Lower lobe of right lung (tissue), 2 donors: ENCODE measurements around the gene AREG. TPM values are rescaled to one million over a fixed set of nuclear protein-coding genes. Genes with fewer than 3 reads are reported as not detected.

Experiments used
- ATAC-seq, 2 donors: fragments of 200-7000 bp; cut with Tn5 transposase; one replicate each; pipeline ENCODE4 v1.9.1; 2020 to 2022; ENCODE audit warnings: mild to moderate bottlenecking in 2 of 2, moderate library complexity in 2 of 2
- DNase-seq: peaks from one replicate; pipeline ENCODE4 v3.0.0-alpha.2; 2020
- H3K27ac ChIP-seq: fragments of 200-600 bp; one replicate; pipeline ENCODE4 v1.8.0; 2022
- H3K27me3 ChIP-seq: fragments of 200-600 bp; one replicate; pipeline ENCODE4 v1.8.0; 2022; ENCODE audit warnings: low read depth
- H3K36me3 ChIP-seq: fragments of 200-600 bp; one replicate; pipeline ENCODE4 v1.8.0; 2022; ENCODE audit warnings: mild to moderate bottlenecking
- H3K4me1 ChIP-seq: fragments of 200-600 bp; one replicate; pipeline ENCODE4 v1.8.0; 2022
- H3K4me3 ChIP-seq: fragments of 200-600 bp; one replicate; pipeline ENCODE4 v1.8.0; 2022; ENCODE audit warnings: mild to moderate bottlenecking
- H3K9me3 ChIP-seq: fragments of 200-600 bp; one replicate; pipeline ENCODE4 v1.8.0; 2022
- CTCF ChIP-seq: fragments of 200-600 bp; IDR thresholded peaks from one replicate; pipeline ENCODE4 v1.8.0; 2022; ENCODE audit warnings: antibody characterized with exemption, mild to moderate bottlenecking
- intact Hi-C: fragments of 100-400 bp; cut with DNase I; formaldehyde crosslinking; loops from one replicate; pipeline ENCODE4 v1.11.0; 2022
- total RNA-seq: library from RNA; stranded (reverse); fragmentation: NEBNext Ultra II Directional; extraction: Animal tissue kit (Norgen Biotek cat#: 25700); gene quantifications from one replicate; pipeline ENCODE4 v1.2.1, GENCODE V29; 2021
- donor health status: DM: no; HTN: yes; CAD: no; lungs with severe emphysema.

AREG gene
- total RNA-seq, 1 donor from 2014 or later, result 7.8 TPM

- Histone ChIP-seq H3K27me3 (no peaks in the 10 kb centered on the region), H3K4me3 (no peak overlapping the region), H3K4me1 (no peaks in the 10 kb centered on the region), H3K27ac (no peak overlapping the region), H3K9me3 (no peaks in the 10 kb centered on the region), H3K36me3 (no peaks in the 10 kb centered on the region)
- DNase-seq, result no peak
- intact Hi-C loops, result no loop called here
- TF ChIP-seq CTCF, result no peak
- no peak for ATAC-seq
These were observed 10.6 kb downstream of the AREG start for GRCh38 chr4:74455361-74456055.

- no peak overlapping the region for H3K27ac ChIP-seq
- H3K4me1 ChIP-seq, result no peaks in the 10 kb centered on the region
- no peaks in the 10 kb centered on the region for H3K36me3 ChIP-seq
- peaks cover 7% of the 10 kb centered on the region for H3K9me3 ChIP-seq
- no peak for TF ChIP-seq CTCF
- DNase-seq (no peak), ATAC-seq (peak; percentile 24 to 41)
- no peaks in the 10 kb centered on the region for H3K27me3 ChIP-seq
- intact Hi-C loops, result no loop called here
- H3K4me3 ChIP-seq, result no peak overlapping the region
These were observed 11.3 kb downstream of the AREG start for GRCh38 chr4:74456056-74456744.

GRCh38 chr4:74456849-74457395, 12.0 kb downstream of the AREG start:
- H3K27me3 ChIP-seq, result no peaks in the 10 kb centered on the region
- H3K4me3 ChIP-seq, result no peak overlapping the region
- no peak overlapping the region for H3K27ac ChIP-seq
- intact Hi-C loops, result no loop called here
- no peaks in the 10 kb centered on the region for H3K36me3 ChIP-seq
- ATAC-seq (no peak), DNase-seq (no peak)
- H3K4me1 ChIP-seq, result no peaks in the 10 kb centered on the region
- peaks cover 7% of the 10 kb centered on the region for H3K9me3 ChIP-seq
- TF ChIP-seq CTCF, result no peak

- no peak overlapping the region for H3K27ac ChIP-seq
- intact Hi-C loops, result no loop called here
- no peak for DNase-seq
These were observed 15.9 kb downstream of the AREG start for GRCh38 chr4:74460833-74461232.

GRCh38 chr4:74463123-74463522, 18.2 kb downstream of the AREG start:
- DNase-seq (no peak), ATAC-seq (no peak)
- no peaks in the 10 kb centered on the region for H3K4me1 ChIP-seq
- H3K27me3 ChIP-seq, result no peaks in the 10 kb centered on the region
- peaks cover 7% of the 10 kb centered on the region for H3K9me3 ChIP-seq
- intact Hi-C loops, result no loop called here
- no peak overlapping the region for H3K27ac ChIP-seq
- H3K36me3 ChIP-seq, result no peaks in the 10 kb centered on the region
- no peak overlapping the region for H3K4me3 ChIP-seq
- no peak for TF ChIP-seq CTCF

More at GRCh38 chr4:74460833-74461232, 15.9 kb downstream of the AREG start:
- Histone ChIP-seq H3K36me3 (no peaks in the 10 kb centered on the region), H3K4me3 (no peak overlapping the region), H3K4me1 (no peaks in the 10 kb centered on the region), H3K27me3 (no peaks in the 10 kb centered on the region), H3K9me3 (peaks cover 7% of the 10 kb centered on the region)
- ATAC-seq, result no peak
- TF ChIP-seq CTCF, result no peak
